AG10803 (cell line): ENCODE data around the gene ISM1.

Source experiments
- DNase-seq: peaks from one replicate; pipeline ENCODE4 v3.0.0; 2010; ENCODE audit warnings: low read depth
- H3K4me3 ChIP-seq: 2 replicates; pipeline ENCODE4 v1.5.1; 2011; ENCODE audit warnings: mild to moderate bottlenecking, low read length, control low read depth
- TF ChIP-seq, protein P1 (sequence below): conservative IDR thresholded peaks from 2 replicates; pipeline ENCODE4 v1.5.1; 2011; ENCODE audit warnings: mild to moderate bottlenecking, low read length, control low read depth, inconsistent platforms

Gene ISM1

DNA sequence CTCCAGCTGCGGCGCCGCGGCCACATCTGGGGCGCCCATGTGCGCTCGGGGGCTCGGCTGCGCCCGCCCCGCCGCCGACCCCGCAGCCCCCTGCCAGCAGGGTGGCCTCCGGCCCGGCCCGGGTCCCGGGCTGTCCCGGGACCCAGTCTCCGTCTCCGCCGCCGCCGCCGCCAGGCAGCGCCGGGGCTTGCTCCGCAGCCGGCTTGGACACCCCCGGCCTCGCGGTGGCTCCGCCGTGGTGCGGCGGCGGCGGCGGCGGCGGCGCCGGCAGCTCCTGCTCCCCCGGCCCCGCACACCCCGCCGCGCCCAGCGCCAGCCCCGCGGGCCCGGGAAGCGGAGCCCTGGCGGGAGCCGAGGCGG, 219 bp downstream of the ISM1 start:
- TF ChIP-seq, protein P1, sequence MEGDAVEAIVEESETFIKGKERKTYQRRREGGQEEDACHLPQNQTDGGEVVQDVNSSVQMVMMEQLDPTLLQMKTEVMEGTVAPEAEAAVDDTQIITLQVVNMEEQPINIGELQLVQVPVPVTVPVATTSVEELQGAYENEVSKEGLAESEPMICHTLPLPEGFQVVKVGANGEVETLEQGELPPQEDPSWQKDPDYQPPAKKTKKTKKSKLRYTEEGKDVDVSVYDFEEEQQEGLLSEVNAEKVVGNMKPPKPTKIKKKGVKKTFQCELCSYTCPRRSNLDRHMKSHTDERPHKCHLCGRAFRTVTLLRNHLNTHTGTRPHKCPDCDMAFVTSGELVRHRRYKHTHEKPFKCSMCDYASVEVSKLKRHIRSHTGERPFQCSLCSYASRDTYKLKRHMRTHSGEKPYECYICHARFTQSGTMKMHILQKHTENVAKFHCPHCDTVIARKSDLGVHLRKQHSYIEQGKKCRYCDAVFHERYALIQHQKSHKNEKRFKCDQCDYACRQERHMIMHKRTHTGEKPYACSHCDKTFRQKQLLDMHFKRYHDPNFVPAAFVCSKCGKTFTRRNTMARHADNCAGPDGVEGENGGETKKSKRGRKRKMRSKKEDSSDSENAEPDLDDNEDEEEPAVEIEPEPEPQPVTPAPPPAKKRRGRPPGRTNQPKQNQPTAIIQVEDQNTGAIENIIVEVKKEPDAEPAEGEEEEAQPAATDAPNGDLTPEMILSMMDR = no peak
- H3K4me3 ChIP-seq = no peak overlapping the region; the same call in 1 of the 2 replicates
- DNase-seq = no peak

DNA sequence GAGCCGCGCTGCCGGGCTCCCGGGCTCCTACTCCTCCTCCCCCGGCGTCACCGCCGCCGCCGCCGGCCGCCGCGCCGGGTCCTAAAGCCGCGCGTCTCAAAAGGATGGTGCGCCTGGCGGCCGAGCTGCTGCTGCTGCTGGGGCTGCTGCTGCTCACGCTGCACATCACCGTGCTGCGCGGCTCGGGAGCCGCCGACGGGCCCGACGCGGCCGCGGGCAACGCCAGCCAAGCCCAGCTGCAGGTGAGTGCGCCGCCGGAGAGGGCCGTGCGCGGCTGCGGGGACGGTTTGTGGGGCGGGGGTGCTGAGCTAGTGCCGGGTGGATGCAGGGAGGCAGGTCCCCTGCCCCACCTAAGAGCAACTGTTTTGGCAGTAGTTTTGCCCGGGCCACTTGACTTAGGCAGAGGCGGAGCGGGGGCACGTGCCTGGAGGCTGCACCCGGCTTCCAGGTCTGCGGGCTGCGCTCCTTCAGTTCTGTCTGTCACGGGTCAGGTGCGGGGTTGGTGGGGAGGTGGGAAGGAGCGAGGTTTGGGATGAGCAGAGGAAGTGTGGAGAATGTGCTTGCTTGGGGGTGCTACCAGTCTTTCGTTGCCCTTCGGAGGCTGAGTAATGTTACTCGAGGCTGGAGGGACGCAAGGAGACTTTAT, 722 bp downstream of the ISM1 start:
- H3K4me3 ChIP-seq = peak overlapping the region; percentile 12; the same call in 1 of the 2 replicates
- TF ChIP-seq, protein P1 = no peak; the same call in 1 of the 2 replicates
- DNase-seq = peak; percentile 51

DNA sequence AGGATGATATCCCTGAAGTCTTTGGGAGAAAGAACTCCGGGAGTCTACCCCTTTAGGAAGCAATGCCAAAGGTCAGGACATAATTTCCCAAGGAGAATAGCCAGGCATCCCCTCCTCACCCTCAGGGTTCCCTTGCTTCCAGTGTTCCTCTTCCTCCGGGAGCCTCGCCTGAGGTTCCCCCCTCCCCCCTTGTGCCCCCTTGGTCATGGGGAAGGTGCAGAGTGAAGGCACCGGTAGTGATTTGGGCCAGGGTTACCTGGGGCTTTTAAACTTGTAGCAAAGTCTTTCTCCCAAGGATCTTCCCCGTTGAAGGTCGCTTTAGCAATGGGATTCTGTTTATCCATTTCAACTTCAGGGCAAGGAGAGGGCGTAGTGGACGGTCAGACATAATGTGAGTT, 1.2 kb downstream of the ISM1 start:
- DNase-seq = no peak
- no peak overlapping the region for H3K4me3 ChIP-seq

DNA sequence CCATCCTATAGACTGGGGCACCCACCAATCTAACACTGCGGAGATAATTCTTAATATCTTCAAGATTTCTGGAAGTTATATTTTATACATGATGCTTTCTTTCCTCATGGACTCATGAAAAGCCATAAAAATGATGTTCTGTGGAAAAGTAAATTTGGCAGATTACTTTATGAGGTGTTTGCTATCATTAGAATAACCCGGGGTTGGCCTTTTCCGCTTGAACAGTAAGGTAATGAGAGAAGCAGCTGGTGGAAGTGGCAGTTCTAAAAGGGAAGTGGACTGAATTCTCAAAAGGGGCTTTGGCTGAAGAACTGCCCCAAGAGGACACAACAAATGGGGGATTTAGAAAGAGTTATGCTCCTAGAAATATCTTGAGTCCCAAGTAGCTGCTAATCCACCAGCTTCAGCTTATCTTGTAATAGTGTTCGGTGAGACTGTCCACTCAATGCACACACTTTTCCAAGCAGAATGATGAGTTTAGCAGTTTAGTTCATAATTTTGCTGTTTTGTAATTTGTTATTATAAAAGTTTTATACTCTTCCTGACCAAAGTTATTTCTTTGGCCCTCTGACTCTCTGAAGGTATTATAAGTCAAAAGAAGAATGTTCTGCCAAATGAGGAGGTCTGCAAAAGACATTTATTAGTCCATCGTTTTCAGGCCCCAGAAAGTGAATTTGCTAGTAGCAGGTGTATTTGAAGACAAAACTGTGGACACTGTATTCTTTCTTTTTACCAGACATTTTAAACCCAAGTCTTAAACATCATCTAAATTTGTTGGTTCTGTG, 2.9 kb downstream of the ISM1 start:
- TF ChIP-seq, protein P1 = no peak
- no peak overlapping the region for H3K4me3 ChIP-seq
- no peak for DNase-seq

More for the DNA sequence above, 1.2 kb downstream of the ISM1 start:
- TF ChIP-seq, protein P1 = no peak

DNA sequence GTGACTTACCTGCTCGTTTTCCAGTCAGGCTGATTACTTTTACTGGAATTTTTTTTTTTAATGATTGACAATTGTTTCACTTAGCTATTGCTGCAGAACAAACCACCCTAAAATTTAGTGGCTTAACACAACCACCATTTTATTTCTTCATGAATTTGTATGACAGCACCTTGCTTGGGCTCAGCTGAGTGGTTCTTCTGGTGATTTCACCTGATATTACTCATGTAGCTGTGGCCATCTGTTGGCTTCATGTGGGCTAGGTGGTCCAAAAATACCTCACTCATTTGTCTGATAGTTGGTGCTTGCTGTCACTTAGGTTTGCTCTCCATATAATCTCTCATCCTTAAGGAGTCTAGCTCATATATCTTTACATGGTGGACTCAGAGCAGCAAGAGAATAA, 5.3 kb downstream of the ISM1 start:
- H3K4me3 ChIP-seq = no peak overlapping the region
- TF ChIP-seq, protein P1 = no peak
- DNase-seq = no peak

DNA sequence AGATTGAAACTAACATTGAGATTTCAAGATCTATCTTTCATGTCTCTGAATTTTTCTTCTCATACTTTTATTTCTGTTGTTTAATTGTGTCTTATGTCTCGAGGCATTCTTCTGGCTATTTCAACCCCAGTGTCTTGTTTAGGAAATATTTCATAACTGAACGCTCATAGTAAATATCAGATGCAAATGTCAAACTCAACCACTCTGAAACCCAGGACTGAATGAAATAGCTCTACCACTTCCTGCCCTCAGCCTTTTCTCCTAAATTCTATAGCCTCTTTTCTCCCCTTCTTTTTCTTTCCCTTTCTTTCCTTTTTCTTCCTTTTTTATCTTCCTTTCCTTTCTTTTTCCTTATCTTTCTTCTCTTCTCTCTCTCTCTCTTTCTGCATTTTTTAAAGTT, 7.7 kb downstream of the ISM1 start:
- DNase-seq = no peak
- TF ChIP-seq, protein P1 = no peak
- no peak overlapping the region for H3K4me3 ChIP-seq

DNA sequence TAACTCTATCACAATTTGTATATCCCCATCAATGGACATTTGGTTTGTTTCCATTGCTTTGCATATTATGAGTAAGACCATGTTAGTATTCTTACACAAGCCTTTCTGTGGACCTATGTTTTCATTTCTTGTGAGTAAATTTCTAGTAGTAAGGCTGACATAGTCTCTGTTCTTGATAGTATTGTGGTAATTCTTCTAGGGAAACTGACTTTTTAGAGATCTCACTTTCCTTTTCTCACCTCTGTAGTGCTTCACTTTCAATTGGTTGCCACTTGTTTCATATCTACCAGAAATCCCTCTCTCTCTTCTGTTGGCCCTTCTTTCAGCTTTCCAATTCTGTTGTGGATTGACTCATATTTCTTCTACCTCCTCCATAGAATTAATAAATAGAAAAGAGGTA, 8.5 kb downstream of the ISM1 start:
- no peak for DNase-seq

More for the DNA sequence above, 8.5 kb downstream of the ISM1 start:
- no peak overlapping the region for H3K4me3 ChIP-seq
- TF ChIP-seq, protein P1 = no peak
